ENCODE measurements around the gene ZNF391. TPM values are rescaled to one million over a fixed set of nuclear protein-coding genes. Genes with fewer than 3 reads are reported as not detected.
A peak's percentile ranks its signal among the peaks of the same experiment; 100 is the strongest.
"Not testable (repeated sequence)": the region's sequence is repeated elsewhere in the genome, so short reads cannot be mapped to it uniquely, and the experiment has no call there.

The ZNF391 gene
- polyA plus RNA-seq, 3 donors, result 10.3 to 15.6 (median 12.9) TPM

DNA sequence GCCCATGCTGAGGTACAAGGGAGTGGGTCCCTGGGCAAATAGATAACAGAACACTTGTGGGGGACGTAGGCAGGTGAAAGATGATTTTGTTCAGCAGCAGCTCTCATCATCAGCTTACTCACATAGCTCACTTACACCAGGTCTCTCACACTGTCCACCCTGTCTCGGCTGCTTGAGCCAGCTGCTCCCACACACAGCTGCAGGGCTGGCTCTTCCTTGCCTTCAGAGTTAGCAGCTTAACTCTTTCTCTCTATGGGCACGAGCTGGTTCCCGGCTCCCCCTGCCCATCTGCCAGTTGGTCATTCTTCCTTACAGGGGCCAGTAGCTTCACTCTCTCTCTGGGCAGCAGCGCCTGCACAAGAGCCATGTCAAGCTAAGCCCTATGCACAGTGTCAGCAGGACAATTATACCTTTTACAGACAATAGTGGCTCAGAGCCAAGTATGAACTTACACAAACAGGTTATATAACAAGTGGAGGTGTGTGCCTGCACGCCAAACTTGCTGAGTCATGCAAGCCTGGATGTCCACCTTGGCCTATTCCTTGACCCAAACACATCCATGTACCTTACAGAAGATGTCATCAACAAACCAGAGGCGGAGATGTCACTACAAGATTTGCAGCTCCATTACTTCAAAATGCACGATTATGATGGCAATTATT lies 18.7 kb downstream of the ZNF391 start:
- DNase-seq (ENCODE audit: extremely low read depth in 1 of 11, low read depth in 9 of 11, low spot score in 4 of 11), result no peak

- no peak for DNase-seq (ENCODE audit: extremely low read depth in 1 of 11, low read depth in 9 of 11, low spot score in 4 of 11)
Observed at GRCh38 chr6:27414300-27414699, 25.7 kb downstream of the ZNF391 start.

DNA sequence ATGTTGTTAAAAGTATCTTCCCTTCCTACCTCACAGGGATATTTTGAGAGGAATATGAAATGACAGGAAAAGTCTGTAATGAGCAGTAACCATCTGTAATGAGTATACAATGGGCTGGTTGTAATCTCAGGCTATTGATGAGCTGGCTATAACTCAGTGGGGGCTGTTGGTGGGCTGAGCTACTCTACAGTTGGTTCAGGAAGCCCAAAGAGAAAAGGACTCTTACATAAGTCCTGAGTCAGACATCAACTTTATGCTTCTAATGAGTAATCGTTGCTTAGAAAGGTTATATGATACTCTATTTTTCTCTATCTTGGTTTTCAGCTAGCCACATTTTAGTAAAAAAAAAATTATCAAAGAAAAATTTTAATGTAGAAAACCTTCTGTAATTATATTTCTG lies 26.4 kb downstream of the ZNF391 start:
- no peak for DNase-seq (ENCODE audit: extremely low read depth in 1 of 11, low read depth in 9 of 11, low spot score in 4 of 11)

DNA sequence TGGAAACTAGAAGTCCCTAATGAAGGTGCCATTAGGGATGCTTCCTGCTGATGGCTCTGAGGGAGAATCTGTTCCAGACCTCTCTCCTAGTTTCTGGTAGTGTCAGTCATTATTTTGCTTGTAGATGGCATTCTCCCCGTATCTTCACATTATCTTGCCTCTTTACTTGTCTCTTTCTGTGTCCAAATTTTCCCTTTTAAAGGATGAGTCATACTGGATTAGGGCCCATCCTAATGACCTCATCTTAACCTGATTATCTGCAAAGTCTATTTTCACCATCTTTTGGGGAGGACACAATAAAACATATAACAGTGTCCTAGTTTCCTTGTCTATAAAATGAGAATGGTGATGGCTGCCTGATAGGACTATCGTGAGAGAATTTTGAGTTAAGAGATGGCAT lies 27.3 kb downstream of the ZNF391 start:
- no peak for DNase-seq (ENCODE audit: extremely low read depth in 1 of 11, low read depth in 9 of 11, low spot score in 4 of 11)

DNA sequence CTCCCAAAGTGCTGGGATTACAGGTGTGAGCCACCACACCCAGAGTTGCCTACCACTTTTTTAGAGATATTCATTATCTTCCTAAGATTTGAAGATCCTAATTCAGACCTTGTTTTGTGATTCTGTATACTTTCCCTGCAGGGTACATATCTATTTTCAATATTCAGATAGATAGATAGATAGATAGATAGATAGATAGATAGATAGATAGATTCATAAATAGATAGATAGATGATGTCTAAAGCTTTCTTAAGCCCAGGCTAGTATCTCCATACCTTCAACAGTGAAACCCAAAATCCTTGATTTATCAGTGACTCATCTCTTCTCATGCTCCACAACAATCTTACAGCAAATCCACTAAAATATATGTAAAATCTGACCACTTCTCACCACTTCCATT lies 30.8 kb downstream of the ZNF391 start:
- no peak for DNase-seq (ENCODE audit: extremely low read depth in 1 of 11, low read depth in 9 of 11, low spot score in 4 of 11)

DNA sequence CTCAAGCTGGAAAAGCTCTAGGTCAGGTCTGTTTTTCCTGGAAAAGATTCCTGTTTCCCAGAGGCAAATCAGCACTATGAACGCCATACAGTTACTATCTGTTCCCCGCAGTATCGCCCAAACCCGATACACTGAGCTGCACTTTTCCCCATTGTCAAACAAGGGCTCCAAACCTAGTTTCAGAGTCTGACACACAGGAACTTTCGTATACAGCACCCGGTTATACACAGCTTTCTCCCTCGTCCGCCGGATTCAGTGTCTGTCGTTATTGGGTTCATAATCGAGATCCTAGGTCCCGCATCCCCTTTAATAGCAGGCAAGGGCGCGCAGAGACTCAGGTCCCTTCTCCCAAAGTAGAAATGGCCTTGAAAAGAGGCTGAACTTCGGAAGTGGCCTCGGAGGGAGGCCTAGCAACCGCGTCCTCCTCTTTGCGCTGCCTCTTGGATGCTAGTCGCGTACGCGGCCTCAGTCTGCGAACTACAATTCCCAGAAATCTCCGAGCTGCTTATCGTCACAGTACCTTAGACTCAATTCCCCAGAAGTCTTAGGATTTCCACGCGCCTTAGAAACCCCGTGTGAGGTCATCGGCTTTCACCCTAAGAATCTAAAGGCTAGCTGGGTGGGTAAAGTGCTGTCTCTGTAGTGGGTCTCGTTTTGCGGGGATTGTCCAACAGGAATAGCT lies 34.2 kb downstream of the ZNF391 start:
- peak in 5 of 11 donors; percentile 5 to 13 (median 8) for DNase-seq (ENCODE audit: extremely low read depth in 1 of 11, low read depth in 9 of 11, low spot score in 4 of 11)

GRCh38 chr6:27424851-27425250 lies 36.3 kb downstream of the ZNF391 start:
- not testable (repeated sequence) for DNase-seq (ENCODE audit: extremely low read depth in 1 of 11, low read depth in 9 of 11, low spot score in 4 of 11)

DNA sequence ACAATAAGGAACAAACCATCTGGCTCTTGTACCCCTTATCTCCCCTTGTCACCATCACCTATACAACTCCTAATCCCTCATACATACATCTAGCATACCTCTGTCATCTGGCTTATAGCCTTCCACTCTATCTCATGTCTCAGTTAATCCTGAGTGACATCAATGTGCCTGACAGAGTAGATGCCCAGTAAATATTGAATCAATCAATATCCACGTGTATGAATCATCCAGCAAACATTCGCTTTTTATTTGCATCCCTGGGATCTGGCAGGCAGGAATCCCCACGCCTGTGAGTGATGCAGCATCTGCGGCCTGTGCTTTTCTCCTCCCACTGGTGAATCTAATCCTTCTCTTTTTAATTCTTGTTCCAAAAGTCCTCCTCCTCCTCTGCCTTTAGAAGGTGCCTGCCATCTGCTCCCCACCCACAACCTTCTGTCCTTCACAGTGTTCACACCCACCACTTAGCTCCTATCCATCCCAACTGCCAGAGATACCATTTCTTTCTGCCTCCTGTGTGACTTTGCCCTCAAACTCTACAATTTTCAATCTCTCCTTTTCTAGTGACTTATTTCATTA lies 37.6 kb downstream of the ZNF391 start:
- DNase-seq (ENCODE audit: extremely low read depth in 1 of 11, low read depth in 9 of 11, low spot score in 4 of 11), result no peak

GRCh38 chr6:27428502-27428901 lies 39.9 kb downstream of the ZNF391 start:
- DNase-seq (ENCODE audit: extremely low read depth in 1 of 11, low read depth in 9 of 11, low spot score in 4 of 11), result no peak

DNA sequence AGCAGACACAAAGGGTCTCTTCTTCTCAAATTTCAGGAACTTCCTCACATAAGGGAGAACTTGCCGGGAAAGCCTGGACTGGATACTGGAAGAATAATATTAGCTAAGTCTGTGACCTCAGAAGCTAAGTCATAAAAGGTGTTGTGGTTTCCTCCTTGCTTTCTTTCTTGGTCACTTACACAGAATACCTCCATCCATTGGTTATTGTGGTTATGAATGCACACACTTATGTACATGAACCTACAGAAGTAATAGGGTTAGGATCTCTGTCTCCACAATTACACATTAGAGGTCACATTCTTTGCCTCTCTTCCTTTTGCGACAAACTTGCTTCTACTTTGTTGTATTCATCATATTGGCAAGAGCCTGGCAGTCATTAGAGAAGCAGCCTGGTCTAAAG lies 40.4 kb downstream of the ZNF391 start:
- no peak for DNase-seq (ENCODE audit: extremely low read depth in 1 of 11, low read depth in 9 of 11, low spot score in 4 of 11)

GRCh38 chr6:27433714-27434113 lies 45.2 kb downstream of the ZNF391 start:
- DNase-seq (ENCODE audit: extremely low read depth in 1 of 11, low read depth in 9 of 11, low spot score in 4 of 11), result no peak

DNA sequence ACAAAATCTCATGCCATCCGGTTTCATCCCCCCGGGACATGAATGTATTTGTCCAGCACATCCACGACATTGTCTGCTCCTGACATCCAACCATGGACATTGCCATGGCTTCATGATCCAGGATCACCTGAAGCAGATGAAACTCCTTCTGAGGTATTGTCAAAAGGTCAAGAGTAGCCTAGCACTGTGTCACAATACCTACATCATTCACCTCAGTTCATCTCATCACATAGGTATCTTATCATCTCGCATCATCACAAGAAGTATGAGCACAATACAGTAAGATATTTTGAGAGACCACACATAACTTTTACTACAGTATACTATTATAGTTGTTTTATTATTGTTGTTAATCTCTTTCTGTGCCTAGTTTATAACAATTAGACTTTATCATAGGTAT lies 50.8 kb downstream of the ZNF391 start:
- DNase-seq (ENCODE audit: extremely low read depth in 1 of 11, low read depth in 9 of 11, low spot score in 4 of 11), result no peak

DNA sequence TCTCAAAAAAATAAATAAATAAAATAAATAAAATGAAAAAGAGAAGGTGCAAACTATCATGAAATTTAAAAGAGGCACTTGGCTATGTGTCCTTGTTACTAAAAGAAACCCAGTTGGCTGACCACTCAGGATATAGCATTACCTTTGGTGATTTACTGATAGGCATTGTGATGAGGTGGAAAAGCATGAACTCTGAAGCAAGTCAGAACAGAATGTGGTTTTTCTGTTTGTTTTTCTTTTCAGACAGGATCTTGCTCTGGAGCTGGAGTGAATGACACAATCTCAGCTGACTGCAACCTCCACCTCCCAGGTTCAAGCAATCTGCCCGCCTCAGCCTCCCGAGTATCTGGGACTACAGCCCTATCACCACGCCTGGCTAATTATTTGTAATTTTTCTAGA lies 52.4 kb downstream of the ZNF391 start:
- DNase-seq (ENCODE audit: extremely low read depth in 1 of 11, low read depth in 9 of 11, low spot score in 4 of 11), result no peak

GRCh38 chr6:27442932-27443331 lies 54.4 kb downstream of the ZNF391 start:
- no peak for DNase-seq (ENCODE audit: extremely low read depth in 1 of 11, low read depth in 9 of 11, low spot score in 4 of 11)

GRCh38 chr6:27448456-27448855 lies 59.9 kb downstream of the ZNF391 start:
- DNase-seq (ENCODE audit: extremely low read depth in 1 of 11, low read depth in 9 of 11, low spot score in 4 of 11), result no peak

DNA sequence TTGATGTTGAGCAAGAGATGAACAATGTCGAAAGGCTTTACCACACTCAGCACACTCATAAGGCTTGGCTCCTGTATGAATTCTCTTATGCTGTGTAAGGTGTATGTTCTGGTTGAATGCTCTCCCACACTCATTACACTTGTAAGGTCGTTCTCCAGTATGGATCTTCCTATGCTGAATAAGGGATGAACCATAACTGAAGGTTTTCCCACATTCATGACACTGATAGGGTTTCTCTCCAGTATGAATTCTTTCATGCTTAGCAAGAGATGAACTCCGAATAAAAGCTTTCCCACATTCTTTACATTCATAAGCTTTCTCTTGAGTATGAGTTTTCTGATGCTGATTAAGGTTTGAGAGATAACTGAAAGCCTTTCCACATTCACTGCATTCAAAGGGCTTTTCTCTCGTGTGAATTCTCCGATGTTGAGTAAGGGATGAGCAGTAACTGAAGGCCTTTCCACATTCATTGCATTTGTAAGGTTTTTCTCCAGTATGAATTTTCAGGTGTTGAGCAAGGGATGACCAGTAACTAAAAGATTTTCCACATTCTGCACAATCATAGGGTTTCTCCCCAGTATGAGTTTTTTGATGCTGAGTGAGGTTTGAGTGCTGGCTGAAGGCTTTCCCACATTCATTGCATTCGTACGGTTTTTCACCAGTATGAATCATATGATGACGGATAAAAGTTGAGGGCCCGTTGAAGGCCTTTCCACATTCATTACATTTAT lies 63.3 kb downstream of the ZNF391 start:
- no peak for DNase-seq (ENCODE audit: extremely low read depth in 1 of 11, low read depth in 9 of 11, low spot score in 4 of 11)

GRCh38 chr6:27452496-27452897 lies 63.9 kb downstream of the ZNF391 start:
- no peak for DNase-seq (ENCODE audit: extremely low read depth in 1 of 11, low read depth in 9 of 11, low spot score in 4 of 11)
